Inflammatory macrophage treated with lipopolysaccharide for 1 hour (primary cell): Measurements from ENCODE around the gene TRPM1.
"Not testable (repeated sequence)": the region's sequence is repeated elsewhere in the genome, so short reads cannot be mapped to it uniquely, and the experiment has no call there.

ENCODE experiments used
- DNase-seq, 2 donors: peaks; one replicate each; pipeline ENCODE4 v3.0.0-alpha.2; 2020 to 2022

The TRPM1 gene

DNA sequence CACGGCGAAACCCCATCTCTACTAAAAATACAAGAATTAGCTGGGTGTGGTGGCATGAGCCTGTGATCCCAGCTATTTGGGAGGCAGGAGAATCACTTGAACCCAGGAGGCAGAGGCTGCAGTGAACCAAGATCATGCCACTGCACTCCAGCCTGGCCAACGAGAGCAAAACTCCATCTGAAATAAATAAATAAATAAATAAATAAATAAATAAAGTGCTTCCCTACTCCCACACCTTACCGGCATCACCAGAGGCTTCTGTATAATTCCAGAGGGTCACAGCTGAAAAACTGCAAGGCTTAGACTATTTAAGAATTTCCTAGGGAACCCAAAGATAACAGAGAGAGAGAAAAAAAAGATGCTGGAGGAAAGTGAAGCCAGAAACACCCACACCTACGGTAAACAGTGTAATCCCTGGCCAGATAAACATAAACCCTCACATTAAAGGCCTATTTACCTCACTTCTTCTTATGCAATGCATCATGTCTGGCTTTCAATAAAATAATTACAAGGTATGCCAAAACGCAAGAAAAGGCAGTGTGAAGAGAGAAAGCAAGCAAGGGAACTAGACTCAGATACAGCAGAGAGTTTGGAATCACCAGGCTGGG, 15.0 kb upstream of the TRPM1 start:
- no peak for DNase-seq

DNA sequence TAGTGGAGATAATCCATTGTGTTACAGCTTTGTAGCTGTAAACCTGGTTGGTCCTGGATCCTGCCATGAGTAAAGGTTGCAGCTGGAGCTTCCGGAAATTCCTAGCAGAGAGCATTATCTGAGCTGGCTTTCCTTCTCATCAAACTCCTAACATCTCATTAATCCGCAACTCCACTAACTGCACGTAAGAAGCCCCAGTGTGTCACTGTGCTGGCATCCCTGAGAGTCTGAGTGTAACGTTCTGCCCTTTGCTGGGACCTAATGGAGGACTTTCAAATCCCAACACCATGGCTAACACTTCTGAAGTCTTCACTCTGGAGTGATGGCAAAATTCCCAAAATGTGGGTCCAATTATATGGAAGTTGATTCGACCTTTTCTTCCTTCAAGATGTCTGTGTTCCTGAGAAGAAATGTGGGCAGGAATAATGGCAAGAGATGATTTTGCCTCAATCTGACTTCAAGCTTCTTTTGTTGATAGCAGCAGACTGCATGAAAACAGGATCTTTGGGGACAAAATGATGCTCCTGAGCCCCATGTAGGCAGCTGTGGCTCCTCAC, 9.6 kb upstream of the TRPM1 start:
- DNase-seq, result no peak

DNA sequence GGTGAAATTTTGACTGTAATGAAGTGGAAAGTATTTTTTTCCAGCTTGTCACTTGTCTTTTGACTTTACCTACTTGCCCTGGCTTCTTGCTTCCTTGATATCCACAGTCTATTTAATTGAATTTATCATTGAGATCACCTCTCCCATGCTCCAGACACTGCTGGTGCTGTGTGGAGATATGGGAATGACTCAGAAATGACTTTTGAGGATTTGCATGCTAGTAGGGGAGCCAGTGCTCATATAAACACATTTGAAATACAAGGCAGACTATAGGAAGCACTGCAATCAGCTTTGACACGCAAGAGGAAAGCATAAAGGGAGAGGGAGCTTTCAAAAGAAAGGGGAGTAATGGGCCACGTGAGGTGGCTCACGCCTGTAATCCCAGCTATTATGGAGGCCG, 7.3 kb upstream of the TRPM1 start:
- no peak for DNase-seq

DNA sequence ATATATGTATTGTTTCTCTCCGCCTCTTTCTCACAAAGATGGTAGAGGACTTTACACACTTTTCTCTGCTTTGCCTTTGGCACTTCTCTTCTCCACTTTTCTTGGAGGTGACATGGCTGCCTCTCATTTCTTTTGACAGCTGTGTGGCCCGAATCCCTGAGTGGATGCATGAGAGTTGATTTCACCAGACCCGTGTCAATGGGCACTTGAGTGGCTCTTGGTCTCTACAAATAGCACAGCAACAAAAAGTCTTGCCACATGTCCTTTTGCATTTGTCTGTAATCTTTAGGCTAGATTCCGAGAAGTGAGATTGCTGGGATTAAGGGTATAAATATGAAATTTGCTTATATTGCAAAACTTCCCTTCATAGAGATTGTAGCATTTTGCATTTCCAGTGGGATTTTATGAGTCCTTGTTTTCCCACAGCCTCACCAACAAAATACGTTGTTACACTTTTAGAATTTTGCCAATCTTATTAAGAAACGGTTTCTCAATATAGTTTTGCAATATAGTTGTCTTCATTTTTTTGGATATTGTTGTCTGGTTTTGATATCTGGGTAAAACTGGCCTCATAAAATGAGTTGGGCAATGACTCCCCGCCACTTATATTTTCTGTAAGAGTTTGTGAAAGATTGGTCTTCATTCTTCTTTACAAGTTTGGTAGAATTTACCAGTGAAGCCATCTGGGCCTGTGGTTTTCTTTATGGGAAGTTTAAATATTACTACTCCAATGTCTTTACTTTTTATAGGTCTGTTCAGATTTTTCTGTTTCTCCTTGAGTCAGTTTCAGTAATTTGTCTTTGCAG, 5.2 kb upstream of the TRPM1 start:
- peak; percentile 21 to 48 for DNase-seq

DNA sequence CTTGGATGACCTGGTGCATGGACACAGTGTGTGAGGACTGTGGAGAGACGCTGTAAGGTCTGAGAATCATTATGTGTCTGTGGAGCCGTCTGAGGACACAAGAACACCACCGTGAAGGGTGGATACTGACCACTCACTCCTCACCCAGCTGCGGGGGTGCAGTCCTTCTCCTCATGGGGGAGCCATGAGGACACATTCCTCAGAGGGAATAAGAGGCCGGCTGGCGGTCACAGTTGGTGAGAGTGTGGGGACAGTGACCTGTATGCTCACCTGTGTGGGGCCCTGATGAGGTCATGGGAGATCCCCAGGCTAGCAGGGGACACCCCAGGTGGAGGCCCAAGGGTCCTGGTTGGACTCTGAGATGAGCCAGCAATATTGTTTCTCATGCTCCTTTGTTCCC, 2.5 kb upstream of the TRPM1 start:
- DNase-seq, result no peak

DNA sequence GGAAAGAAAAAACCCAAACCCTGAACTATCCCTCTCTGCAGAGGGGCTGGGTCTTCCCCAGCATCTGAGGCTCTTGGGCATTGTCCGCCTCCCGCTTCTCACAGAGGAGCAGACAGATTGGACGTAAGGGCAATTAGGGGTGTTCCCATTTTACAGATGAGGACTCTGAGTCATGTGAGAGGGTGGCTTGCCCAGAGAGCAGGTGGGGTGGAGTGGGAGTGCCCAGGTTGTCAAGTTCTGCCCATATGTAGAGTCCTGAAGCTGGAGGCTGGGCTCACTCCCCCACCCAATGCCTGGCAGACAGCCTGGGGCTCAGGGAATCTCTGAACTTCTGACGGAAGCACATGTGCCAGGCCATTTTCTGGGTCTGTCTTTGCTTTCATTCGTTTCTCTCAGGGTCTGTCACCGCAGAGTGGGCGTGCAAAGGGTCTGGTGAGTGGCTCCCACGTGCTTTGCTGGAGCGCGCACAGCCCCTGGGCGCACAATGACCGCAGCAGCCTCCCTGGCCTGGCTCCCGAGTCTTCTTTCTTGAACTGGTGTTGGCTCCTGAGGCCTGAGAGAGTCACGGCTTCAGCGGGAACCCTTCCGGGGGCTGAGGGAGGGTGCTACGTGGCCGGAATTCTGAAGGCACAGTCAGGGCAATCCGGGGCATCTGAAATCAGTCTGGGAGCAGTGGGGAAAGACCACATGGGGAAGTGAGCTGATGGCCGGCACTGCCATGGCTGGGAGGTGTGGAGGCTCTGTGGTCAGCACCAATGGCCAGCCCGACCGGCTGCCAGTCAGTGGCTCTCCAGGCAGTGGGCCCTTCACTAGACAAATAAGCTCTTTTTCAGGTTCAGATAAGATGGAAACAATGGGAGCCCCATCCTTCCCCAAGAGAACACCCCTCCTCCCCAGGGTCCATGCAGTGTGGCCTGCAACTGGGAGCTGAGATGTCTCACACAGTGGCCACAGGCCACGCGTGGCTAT, 1.1 kb upstream of the TRPM1 start:
- DNase-seq, result no peak

DNA sequence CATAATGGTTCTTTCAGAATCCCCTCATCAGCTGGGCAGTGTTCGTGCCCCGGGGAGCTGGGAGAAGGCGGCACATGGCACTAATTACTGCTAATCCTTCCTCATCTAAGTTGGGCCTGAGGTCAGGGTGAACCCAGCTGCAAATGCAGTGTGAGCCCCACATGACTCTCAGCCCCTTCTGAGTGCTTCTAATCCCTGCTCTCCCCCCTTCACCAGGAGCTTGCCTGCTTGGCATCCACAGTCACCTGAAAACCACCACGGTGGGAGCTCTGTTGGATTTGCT, 455 bp upstream of the TRPM1 start:
- DNase-seq, result no peak

DNA sequence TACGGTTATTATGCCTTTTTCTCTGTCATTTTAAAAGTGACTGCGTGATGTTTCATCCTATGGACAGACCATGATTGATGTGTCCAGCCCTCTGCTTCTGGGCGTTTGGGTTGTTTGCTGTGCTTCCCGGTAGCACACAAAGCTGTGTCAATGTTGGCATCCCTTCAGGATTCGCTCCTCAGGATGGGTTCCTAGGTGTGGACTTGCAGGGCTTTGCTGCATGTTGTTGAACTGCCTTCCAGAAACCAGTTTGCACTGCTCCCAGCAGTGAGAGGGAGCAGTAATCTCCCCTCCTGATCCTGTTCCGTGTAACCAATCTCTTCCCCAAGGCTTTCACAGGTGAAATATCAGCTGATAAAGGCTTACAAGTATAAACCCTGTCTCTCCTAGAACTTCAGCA, 787 bp downstream of the TRPM1 start:
- DNase-seq, result no peak

DNA sequence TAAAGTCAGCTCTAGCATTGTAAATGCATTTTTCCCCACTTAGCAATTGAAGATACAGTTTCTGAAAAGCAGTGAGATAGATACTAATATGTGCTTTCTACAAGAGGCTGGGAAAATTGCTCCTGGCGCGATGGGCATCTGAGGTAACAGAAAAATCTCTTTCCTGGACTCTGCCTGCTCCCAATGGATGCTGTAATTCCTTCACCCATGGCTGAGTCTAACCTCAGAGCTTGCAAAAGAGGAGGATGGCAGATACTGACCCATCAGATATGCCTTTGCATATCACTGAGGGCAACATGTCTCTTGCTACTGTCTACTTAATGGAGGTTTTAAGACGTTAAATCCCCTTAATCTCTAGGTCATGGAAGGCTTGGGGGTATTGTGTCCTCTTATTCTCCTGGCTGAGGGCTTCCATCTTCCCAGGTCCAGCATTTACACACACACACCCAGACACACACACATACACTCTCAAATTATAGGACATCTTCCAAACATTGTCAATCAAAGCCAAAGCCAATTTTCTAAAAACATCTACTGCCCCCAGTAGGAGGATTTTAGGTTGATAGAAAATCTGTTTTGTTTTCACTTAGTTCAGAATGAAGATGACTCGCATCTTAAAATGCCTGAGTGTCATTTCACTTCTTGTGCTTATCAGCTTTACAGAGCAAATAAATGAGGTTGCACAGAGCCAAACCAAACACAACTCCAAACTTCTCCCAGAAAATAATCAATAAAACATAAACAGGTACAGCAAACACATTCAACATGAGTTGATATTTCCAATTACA, 2.4 kb downstream of the TRPM1 start:
- DNase-seq, result peak in 1 of 2 donors; percentile 6

DNA sequence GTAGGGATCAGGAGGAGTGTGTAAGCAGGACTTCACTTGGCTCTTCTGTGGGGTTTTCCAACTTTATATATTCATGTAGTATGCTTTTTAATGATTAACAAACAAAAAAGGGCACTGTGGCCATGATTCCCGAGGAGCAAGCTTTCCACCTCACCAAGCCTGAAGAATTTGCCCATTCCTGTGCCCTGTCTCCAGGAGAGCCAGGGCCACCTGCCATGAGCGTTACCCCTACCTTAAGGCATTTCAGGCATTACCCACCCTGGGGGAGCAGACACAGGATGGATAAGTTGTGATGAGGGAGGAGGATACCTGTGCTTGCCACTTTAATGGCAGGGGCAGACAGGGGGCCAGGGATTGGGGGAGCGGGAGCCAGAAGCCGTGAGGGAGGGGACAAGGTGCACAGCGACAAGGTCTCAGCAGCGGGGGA, 3.0 kb downstream of the TRPM1 start:
- DNase-seq, result no peak

DNA sequence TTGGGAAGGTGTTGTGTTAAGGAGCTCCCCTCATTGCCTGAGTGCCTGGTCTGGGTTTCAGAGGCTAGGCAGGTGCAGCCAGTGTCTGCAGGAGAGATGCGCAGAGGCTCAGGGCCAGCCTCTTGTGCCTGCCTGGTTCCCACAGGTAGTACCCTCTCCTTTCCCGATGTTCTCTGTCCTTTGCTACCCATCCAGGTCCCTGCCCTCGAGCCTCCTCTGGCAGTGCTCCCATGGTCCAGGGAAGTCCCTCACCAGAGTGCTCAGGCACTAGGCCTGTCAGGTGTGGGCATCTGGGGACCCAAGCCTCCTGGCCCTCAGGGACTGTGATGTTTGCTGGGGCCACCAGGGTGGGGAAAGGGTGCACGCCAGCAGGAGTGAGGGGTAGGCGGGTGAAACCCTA, 5.0 kb downstream of the TRPM1 start:
- no peak for DNase-seq

DNA sequence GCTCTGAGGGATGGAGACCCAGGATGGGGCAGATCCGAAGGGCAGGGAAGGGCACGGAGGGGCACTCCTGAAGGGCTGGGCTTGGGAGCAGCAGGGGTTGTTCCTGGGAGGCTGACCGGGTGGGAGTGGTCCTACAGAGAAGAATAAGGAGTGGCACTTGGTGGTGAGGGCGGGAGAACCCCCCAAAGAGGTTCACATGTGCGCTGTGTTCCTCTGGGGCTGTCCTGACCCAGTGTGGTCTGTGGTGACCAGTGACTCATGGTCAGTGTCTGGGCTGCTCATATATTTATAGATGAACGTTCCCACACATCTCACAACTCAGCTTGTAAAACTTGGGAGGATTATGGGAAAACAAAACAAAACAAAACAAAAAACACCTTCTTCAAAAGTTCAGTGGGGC, 10.0 kb downstream of the TRPM1 start:
- DNase-seq, result peak in 1 of 2 donors; percentile 26

DNA sequence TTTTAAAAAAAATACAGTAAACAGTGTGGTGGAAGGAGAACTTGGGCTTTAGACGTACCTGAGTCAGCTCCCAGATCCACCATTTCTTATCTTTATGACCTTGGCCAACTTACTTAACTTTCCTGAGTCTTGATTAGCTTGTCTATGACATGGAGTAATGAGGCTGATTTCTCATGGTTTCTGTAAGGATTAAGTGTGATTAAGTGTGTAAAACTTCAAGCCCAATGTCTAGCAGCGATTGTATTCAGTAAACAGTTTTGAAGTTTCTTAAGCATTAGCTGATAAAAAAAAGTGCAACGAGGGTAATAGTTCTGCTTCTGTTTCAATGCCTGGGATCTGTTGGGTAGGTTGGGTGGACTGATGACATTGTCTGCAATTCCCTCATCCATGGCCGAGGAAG, 10.8 kb downstream of the TRPM1 start:
- no peak for DNase-seq

DNA sequence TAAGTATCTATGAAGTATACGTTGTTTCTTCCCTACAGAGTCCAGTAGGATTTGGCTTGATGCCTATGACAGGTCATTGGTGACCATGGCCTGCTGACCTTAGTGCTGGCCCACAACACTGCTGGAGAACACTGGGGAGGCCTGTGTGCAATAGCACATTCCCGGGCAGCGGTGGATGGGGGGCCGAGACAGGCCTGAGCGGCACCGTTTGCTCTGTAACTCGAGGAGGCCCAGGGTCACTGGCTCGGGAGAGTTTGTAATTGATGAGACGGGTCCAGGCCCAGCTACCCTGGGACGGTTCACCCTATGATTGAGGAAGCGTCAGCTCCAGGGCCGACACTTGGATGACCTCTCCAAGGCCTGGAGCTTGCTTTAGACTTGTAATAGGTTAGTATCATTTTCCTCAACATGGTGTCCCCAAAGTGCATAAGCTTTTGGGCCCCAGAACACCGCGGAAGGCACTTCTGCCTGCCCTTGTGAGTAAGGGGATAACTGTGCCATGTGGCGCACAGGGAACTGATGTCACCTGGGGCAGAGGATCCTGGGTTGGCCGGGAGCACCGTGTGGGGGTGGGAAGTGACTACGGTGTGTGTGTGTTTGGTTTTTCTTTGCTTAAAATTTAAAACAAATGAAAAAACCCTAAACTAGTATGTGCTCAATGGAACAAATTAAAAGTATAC, 12.0 kb downstream of the TRPM1 start:
- DNase-seq, result no peak

DNA sequence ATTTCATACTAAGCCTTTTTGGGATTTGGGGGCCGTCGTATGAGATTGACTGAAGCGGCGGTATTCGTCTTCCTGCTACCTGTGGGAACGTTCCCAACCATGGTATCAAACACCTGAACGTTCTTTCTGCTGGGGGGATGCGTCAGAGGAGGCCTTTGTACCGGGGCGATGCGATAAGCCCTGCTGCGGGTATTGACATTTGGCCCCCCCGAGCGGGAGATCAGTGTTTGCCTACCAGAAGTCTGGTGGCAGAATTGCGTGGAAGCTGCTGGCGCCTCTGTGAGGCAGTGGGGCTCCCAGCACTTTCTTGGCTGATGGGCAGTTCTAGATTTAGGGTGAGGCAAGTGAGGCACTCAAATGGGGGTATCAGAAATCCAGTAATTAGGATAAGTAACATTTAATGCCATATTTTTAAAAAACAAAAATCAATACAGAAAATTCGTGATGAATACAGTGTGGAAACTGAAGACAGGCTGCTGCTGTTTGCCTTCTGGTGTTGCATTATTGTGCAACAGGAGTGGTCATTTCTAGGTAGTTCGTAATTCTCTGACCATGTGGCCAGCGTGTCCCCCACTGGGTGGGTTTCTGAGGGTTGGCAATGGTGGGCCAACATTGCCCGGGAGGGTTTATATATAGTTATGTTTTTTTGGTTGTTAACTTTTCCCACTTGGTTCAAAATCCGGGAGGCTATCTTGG, 12.7 kb downstream of the TRPM1 start:
- DNase-seq, result no peak

DNA sequence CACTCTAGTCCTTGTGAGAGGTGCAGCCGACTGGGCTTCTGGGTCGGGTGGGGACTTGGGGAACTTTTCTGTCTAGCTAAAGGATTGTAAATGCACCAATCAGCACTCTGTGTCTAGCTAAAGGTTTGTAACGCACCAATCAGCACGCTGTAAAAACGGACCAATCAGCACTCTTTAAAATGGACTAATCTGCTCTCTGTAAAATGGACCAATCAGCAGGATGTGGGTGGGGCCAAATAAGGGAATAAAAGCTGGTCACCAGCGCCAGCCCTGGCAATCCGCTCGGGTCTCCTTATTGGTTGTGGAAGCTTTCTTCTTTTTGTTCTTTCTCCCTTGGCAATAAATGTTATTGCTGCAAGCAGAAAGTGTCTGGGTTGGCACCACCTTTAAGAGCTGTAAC, 13.5 kb downstream of the TRPM1 start:
- DNase-seq, result not testable (repeated sequence)

DNA sequence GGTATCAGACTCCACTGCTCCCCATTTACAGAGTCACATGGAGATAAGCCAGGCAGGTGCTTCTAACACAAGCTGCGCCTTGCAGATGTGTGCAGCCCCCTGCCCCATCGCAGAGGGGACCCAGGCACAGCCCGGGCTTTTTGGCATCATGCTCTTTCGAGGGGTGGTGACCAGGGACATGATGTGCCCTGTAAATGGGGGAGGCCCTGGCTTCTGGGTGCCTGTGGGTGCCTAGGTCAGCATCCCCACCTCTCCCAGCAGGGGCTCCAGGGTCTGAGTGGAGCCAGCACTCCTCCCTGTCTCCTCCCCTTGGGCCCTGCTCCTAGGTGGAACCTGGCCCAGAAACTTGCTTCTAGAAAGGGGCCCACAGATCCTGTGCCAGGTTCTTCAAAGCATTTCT, 15.2 kb downstream of the TRPM1 start:
- DNase-seq, result no peak

DNA sequence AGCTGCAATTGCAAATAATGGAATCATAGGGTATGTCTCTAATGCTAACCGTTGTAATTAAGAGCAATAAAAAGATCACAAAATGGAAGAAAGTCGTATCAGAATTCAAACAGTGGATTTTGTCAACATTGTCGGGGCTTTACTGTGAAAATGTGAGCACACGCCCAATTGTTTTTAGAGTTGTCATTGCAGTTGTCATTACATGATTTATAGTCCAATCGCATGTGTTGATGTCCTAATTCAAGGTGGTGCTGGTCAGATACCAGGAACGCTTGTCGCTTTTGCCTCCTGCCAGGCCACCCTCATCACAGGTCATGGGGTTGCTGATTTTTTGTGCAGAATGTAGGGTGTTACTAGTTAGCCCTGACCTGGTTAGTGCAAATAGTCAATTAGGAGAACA, 16.2 kb downstream of the TRPM1 start:
- DNase-seq, result no peak

DNA sequence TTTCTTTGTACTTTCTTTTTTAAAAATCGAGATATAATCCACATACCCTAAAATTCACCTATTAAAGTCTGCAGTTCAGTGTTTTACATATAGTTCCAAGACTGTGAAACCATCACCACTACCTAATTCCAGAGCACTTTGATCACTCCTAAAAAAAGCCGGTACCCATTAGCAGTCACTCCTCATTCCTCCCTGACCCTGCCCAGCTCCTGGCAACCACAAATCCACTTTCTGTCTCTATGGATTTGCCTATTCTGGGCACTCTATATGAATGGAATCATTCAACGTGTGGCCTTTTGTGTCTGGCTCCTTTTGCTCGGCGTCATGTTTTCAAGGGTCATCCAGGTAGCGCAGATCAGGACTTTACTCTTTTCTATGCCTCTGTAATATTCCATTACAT, 17.3 kb downstream of the TRPM1 start:
- no peak for DNase-seq

DNA sequence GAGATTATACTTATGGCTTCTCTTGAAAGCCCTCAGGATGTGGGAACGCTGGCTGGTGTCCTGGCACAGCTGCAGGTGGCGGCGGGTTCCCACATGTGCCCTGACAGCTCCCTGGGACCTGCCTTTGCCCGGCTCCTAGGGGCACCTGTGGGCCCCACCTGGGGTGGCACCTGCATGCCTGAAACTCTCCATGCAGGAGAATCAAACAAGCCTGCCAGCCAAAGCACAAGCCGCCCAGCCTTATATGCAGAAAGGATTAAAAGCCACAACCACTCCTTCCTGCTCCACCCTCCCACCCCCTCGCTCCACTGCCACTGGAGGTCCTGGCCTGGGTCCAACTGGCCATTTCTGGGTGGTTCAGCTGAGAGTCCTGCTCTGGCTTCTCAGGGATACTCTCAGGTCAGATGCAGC, 18.1 kb downstream of the TRPM1 start:
- DNase-seq, result no peak

DNA sequence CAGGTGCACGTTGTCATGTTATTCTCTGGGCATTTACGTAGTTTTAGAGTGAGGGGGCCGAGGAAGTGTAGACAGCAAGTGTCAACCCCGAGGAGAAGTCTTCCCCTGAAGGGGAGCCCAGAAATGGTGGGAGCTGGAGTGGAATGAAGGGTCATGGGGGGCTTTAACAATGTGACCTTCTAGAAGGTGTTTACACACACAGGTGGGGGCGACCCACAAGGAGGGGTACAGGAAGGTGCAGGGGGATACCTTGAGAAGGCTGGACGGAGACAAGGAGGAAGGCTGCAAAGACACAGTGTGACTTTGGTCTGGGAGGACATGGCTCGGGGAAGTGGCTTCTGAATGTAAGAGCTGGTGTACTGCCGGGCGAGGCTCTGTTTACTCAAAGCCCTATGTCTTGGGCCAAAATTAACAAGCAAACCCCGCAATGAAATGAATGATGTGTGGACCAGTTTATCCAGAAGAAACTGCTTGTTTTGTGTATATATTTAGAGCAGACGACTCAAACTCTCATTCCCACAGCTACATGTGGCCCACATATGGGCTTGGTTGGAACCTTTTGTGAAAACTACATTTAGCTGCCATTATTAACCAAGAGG, 18.7 kb downstream of the TRPM1 start:
- DNase-seq, result no peak
